Osteocyte (in vitro differentiated cells): ENCODE data around the gene CD200R1. TPM values are rescaled to one million over a fixed set of nuclear protein-coding genes. Genes with fewer than 3 reads are reported as not detected.

Experiments
- DNase-seq: peaks from one replicate; pipeline ENCODE4 v3.0.0; 2021; ENCODE audit warnings: mixed read lengths; ENCODE audit not compliant: unreplicated experiment; ENCODE audit errors: extremely low spot score
- H3K27ac Mint-ChIP-seq: one replicate; pipeline ENCODE4 v1.8.0; 2021; ENCODE audit warnings: mild to moderate bottlenecking, mixed read lengths; ENCODE audit not compliant: unreplicated experiment
- H3K27me3 Mint-ChIP-seq: one replicate; pipeline ENCODE4 v1.8.0; 2021; ENCODE audit warnings: mixed read lengths; ENCODE audit not compliant: unreplicated experiment
- H3K36me3 Mint-ChIP-seq: one replicate; pipeline ENCODE4 v1.8.0; 2021; ENCODE audit warnings: mixed read lengths; ENCODE audit not compliant: unreplicated experiment
- H3K4me1 Mint-ChIP-seq: one replicate; pipeline ENCODE4 v1.8.0; 2021; ENCODE audit warnings: mixed read lengths; ENCODE audit not compliant: unreplicated experiment
- H3K4me3 Mint-ChIP-seq: one replicate; pipeline ENCODE4 v1.8.0; 2021; ENCODE audit warnings: mild to moderate bottlenecking, moderate library complexity, mixed read lengths; ENCODE audit not compliant: unreplicated experiment
- H3K9me3 Mint-ChIP-seq: one replicate; pipeline ENCODE4 v1.8.0; 2021; ENCODE audit warnings: mixed read lengths; ENCODE audit not compliant: unreplicated experiment
- total RNA-seq: library from RNA; stranded (reverse); gene quantifications from 2 replicates; pipeline ENCODE4 v1.2.1, GENCODE V29; 2021
- TF ChIP-seq, protein P1 (sequence below): fragments of 200-600 bp; sonication (generic); IDR thresholded peaks from 2 replicates; pipeline ENCODE4 v1.5.0; 2021; ENCODE audit warnings: antibody characterized with exemption, mild to moderate bottlenecking, moderate library complexity

Gene CD200R1
- total RNA-seq, 1 donor from 2014 or later = not detected

DNA sequence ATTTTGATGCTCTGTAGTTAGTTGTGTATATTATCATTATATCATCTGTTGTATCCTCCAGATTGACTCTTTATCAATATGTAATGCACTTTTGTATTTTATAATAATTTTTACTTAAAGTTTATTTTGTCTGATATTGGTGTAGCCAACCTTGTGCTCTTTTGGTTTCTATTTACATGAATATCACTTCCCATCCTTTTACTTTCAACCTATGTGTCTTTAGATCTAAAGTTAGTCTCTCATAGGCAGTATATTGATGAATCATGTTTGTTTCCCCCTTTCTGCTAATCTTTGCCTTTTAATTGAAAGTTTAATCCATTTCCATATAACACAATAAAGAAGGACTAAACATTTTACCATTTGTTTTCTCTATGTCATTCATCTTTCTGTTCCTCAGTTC is 100.2 kb downstream of the CD200R1 start:
- Mint-ChIP-seq H3K36me3 (no peaks in the 10 kb centered on the region), H3K9me3 (peaks cover 16% of the 10 kb centered on the region), H3K4me3 (no peak overlapping the region), H3K27ac (no peak overlapping the region), H3K4me1 (no peaks in the 10 kb centered on the region), H3K27me3 (peaks cover 38% of the 10 kb centered on the region)
- TF ChIP-seq, protein P1, sequence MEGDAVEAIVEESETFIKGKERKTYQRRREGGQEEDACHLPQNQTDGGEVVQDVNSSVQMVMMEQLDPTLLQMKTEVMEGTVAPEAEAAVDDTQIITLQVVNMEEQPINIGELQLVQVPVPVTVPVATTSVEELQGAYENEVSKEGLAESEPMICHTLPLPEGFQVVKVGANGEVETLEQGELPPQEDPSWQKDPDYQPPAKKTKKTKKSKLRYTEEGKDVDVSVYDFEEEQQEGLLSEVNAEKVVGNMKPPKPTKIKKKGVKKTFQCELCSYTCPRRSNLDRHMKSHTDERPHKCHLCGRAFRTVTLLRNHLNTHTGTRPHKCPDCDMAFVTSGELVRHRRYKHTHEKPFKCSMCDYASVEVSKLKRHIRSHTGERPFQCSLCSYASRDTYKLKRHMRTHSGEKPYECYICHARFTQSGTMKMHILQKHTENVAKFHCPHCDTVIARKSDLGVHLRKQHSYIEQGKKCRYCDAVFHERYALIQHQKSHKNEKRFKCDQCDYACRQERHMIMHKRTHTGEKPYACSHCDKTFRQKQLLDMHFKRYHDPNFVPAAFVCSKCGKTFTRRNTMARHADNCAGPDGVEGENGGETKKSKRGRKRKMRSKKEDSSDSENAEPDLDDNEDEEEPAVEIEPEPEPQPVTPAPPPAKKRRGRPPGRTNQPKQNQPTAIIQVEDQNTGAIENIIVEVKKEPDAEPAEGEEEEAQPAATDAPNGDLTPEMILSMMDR = no peak
- DNase-seq = no peak

DNA sequence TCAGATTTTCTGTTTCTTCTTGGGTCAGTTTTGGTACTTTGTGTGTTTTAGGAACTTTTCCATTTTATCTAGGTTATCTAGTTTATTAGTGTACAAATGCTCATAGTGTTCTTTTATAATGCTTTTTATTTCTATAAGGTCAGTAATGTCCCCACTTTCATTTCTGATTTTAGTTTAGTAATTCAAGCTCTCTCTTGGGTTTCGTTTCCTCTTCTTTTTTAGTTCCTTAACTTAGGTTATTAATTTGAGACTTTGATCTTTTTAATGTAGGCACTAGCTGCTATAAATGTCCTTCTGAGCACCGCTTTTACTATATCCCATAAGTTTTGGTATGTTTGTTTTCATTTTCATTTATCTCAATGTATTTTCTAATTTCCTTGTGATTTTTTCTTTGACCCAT is 101.3 kb downstream of the CD200R1 start:
- TF ChIP-seq, protein P1 = no peak
- no peak for DNase-seq
- Mint-ChIP-seq H3K36me3 (no peaks in the 10 kb centered on the region), H3K27me3 (peaks cover 40% of the 10 kb centered on the region), H3K4me3 (no peak overlapping the region), H3K9me3 (peaks cover 17% of the 10 kb centered on the region), H3K4me1 (no peaks in the 10 kb centered on the region), H3K27ac (no peak overlapping the region)

DNA sequence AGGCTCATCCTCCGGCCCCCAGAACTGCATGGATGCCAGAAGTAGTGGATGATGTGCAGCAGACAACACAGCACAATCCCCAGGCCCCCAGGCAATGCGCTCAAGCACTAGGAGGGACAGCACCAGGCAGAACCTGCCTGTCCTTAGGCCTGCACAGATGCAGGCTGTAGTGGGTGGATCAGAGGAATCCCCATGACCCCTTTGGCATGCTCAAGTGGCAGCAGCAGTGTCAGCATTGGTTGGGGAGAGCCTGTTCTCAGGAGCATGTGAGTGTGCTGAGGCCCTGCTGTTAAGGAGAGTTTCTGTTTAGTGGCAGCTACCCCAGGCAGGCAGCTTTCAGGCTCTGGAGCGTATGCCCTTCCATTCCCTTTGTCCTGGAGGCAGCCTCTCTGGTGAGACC is 103.2 kb downstream of the CD200R1 start:
- Mint-ChIP-seq H3K4me1 (no peaks in the 10 kb centered on the region), H3K36me3 (no peaks in the 10 kb centered on the region), H3K9me3 (peaks cover 17% of the 10 kb centered on the region), H3K27ac (no peak overlapping the region), H3K4me3 (no peak overlapping the region), H3K27me3 (peaks cover 56% of the 10 kb centered on the region)
- no peak for DNase-seq
- TF ChIP-seq, protein P1 = no peak

Other genes with a start within 250 kb of the CD200R1 start
- not detected in 2 replicates for gene CD200R1L, start 128.2 kb downstream of the CD200R1 start, total RNA-seq
- gene GTPBP8, start 15.9 kb upstream of the CD200R1 start, total RNA-seq = 18.2 and 19.9 TPM in 2 replicates
- gene BOC, start 236.5 kb upstream of the CD200R1 start, total RNA-seq = 17.9 and 22.4 TPM in 2 replicates